ENCODE data around the gene MTHFD1L.
"Not testable (repeated sequence)": the region's sequence is repeated elsewhere in the genome, so short reads cannot be mapped to it uniquely, and the experiment has no call there.

Gene MTHFD1L

GRCh38 chr6:151073701-151074100, 208.2 kb downstream of the MTHFD1L start:
- no peak for DNase-seq

- DNase-seq: no peak
Measured at GRCh38 chr6:151075005-151075404, 209.5 kb downstream of the MTHFD1L start.

GRCh38 chr6:151075527-151075926, 210.0 kb downstream of the MTHFD1L start:
- DNase-seq: no peak

GRCh38 chr6:151075930-151076555, 210.5 kb downstream of the MTHFD1L start:
- no peak for DNase-seq

- no peak for DNase-seq
Measured at GRCh38 chr6:151078655-151079054, 213.2 kb downstream of the MTHFD1L start.

GRCh38 chr6:151081656-151082055, 216.2 kb downstream of the MTHFD1L start:
- DNase-seq: no peak

GRCh38 chr6:151082079-151082478, 216.6 kb downstream of the MTHFD1L start:
- DNase-seq: no peak

- no peak for DNase-seq
Measured at GRCh38 chr6:151084275-151084674, 218.8 kb downstream of the MTHFD1L start.

GRCh38 chr6:151087055-151087454, 221.6 kb downstream of the MTHFD1L start:
- DNase-seq: not testable (repeated sequence)

GRCh38 chr6:151087861-151088598, 222.5 kb downstream of the MTHFD1L start:
- DNase-seq: no peak

- no peak for DNase-seq
Measured at GRCh38 chr6:151088599-151088935, 223.1 kb downstream of the MTHFD1L start.

- no peak for DNase-seq
Measured at GRCh38 chr6:151088963-151089362, 223.5 kb downstream of the MTHFD1L start.

- no peak for DNase-seq
Measured at GRCh38 chr6:151089978-151090377, 224.5 kb downstream of the MTHFD1L start.

- no peak for DNase-seq
Measured at GRCh38 chr6:151091571-151091970, 226.1 kb downstream of the MTHFD1L start.

- no peak for DNase-seq
Measured at GRCh38 chr6:151092591-151092990, 227.1 kb downstream of the MTHFD1L start.

- no peak for DNase-seq
Measured at GRCh38 chr6:151093706-151094105, 228.2 kb downstream of the MTHFD1L start.

- no peak for DNase-seq
Measured at GRCh38 chr6:151095538-151096254, 230.2 kb downstream of the MTHFD1L start.

GRCh38 chr6:151096255-151096612, 230.7 kb downstream of the MTHFD1L start:
- no peak for DNase-seq

GRCh38 chr6:151096691-151097606, 231.4 kb downstream of the MTHFD1L start:
- DNase-seq: no peak

- DNase-seq: no peak
Measured at GRCh38 chr6:151098166-151098565, 232.7 kb downstream of the MTHFD1L start.

GRCh38 chr6:151100326-151100725, 234.8 kb downstream of the MTHFD1L start:
- no peak for DNase-seq

- DNase-seq: no peak
Measured at GRCh38 chr6:151101161-151101815, 235.8 kb downstream of the MTHFD1L start.
